ENCODE results near the gene CHD3.

DNA sequence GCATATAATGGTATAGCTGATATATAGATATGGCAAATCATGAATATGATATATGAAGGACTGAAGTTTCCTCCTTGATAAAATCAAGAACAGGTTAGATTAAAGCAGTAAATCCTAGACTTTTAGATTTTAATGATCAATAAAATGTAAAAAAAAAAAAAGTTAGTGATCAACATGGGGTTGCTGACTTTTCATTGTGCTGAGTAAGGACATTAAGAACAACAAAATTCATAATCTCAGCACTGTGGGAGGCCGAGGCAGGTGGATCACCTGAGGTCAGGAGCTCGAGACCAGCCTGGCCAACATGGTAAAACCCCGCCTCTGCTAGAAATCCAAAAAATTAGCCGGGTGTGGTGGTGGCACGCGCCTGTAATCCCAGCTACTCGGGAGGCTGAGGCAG lies 10.4 kb upstream of the CHD3 start:
- TF ChIP-seq EZH2 (IDR thresholded peaks at IDR 0.05; ENCODE audit: borderline replicate concordance, low read depth, low read length, severe bottlenecking) (no peak), CTCF (IDR thresholded peaks at IDR 0.05; ENCODE audit: borderline replicate concordance, extremely low read depth, low read length, poor library complexity, severe bottlenecking) (no peak)

All from DND-41 (cell line).